ENCODE measurements around the gene PNMT.

Gene PNMT

DNA sequence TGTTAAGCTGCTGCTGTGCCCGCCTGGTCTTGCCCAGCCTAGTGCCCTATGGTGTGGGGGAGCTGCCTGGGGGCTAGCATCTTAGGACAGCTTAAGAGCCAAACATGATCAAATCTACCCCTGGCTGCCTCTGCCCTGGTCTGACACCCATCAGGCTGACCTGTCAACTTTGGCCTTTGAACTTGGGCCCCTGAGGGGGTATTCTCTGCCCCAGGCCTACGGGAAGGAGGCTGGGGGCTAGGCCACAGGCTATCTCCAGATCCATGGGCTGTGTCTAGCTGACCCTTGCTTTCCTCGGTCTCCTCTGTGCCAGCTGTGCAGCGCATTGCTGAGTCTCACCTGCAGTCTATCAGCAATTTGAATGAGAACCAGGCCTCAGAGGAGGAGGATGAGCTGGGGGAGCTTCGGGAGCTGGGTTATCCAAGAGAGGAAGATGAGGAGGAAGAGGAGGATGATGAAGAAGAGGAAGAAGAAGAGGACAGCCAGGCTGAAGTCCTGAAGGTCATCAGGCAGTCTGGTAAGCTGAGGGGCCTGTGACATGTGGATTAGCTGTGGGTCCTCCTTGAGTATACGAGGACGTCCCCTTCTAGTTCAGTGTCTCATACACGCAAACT lies 34.6 kb upstream of the PNMT start:
- no peak for DNase-seq

DNA sequence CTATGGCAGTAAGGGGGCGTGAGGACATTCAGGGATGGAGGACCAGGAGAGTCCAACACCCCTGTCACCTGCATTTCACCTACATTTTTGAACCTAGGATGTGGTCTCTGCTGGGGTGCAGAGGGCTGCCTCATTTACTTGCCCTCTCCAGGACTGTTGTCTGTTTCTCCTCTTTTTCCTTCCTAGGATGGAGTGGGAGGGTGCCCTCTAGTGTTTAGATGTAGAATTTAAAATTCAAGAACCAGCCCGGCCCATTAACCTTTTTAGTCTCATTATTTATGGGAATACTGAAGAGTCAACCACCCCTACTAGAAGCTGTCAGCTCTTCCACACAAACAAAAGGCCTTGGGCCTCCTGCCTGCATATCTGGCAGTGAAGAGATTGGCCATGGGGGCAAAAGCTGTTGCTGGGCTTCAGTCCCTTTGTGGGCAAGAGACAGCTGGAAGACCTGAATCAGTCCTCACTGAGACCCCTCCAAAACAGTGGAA lies 33.8 kb upstream of the PNMT start:
- DNase-seq: peak; percentile 32

DNA sequence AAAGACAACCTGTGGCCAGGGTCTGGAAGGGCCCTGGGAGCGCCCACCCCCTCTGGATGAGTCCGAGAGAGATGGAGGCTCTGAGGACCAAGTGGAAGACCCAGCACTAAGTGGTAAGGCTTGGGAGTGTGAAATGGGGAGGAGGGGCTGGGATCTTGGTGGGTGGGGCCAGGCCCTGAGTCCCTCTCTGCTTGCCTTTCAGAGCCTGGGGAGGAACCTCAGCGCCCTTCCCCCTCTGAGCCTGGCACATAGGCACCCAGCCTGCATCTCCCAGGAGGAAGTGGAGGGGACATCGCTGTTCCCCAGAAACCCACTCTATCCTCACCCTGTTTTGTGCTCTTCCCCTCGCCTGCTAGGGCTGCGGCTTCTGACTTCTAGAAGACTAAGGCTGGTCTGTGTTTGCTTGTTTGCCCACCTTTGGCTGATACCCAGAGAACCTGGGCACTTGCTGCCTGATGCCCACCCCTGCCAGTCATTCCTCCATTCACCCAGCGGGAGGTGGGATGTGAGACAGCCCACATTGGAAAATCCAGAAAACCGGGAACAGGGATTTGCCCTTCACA lies 32.6 kb upstream of the PNMT start:
- no peak for DNase-seq

DNA sequence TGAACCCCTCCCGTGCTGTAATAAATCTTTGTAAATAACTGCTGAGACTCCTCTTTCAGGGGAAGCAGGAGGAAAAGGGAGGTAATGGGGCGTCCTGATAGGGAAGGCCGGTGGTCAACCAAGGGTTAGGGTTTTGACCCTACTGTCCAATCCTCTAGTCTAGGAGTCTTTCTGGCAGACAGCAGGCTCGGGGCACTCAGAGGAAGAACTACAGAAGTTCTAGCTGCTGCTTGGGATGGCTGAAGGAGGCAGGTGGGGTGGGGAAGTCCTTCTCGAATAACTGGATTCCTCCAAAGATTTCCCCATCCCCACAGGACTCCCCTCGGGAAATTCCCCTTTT lies 31.7 kb upstream of the PNMT start:
- no peak for DNase-seq

DNA sequence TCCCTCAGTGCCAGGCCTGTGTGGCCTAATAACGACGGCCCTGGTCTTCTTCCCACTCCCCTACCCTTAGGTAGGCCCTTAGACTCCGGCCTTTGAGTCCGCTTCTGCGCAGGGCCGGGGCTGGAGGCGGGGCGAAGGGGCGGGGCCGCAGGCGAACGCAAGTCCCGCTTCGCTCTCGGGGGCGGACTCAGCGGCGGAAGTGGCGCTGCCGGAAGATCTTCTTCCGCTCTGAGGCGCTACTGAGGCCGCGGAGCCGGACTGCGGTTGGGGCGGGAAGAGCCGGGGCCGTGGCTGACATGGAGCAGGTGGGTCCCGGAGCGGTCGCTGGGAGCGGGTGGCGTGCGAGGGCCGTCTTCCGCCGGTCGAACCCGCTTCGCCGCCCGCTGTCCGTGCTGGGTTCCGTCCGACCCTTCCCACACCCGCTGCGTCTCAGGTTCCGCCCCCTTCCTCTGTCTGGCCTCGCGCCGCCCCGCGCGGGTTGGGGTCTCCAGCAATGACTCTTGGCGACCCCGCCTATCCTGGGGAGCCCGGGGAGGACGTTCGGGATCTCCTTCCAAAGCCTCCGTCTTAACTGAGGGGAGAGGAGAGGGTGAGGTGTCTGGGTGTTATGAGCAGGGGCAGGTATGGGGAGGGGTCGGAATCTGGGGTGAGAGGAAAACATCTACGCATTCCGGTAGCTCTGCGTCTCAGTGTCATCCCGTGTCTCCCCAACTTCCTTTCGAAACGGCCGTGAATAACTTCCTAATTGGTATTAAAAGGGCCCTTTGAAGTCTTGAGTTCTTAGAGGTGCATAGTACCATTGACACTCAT lies 31.1 kb upstream of the PNMT start, which contains the start of gene STARD3:
TSS of gene STARD3 (plus strand) at position 218 of the 810 bp plus-strand sequence. CDS start 16,388 bp downstream, outside the sequence.
- DNase-seq: peak; percentile 85

DNA sequence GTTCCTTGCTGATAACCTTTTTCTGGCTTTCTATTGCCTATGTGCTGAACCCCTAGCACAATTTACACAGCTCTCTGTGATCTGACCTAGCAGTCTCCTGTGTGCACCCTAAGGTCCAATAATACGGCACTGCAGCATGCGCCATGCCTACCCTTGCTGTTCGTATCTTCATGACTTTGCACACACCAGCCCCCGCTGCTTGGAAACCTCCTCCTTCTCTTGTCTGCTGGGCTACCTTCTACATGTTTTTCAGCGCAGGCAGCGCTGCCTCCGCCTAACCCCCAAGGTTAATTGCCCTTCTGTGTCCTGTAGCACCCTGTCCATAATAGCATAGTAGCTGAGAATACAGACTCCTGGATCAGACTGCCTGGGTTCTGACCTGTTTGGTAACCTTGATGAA lies 29.9 kb upstream of the PNMT start:
- DNase-seq: no peak

DNA sequence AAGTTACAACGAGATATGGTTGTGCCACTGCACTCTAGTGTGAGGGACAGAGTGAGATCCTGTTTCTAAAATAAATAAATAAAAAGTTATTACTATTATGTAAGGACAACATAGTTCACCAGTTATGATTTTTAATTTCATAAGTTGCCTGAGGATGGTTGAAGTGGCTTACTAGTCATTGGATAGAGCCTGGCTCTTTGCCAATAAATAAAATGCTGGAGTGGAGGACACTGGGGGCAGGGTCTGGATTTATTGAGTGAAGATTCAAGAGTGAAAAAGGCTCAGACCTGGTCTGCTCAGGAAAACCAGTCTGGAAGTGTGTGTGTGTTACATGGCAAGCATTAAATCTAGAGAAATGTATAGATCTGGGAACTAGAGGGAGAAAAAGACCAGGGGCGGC lies 29.2 kb upstream of the PNMT start:
- no peak for DNase-seq

DNA sequence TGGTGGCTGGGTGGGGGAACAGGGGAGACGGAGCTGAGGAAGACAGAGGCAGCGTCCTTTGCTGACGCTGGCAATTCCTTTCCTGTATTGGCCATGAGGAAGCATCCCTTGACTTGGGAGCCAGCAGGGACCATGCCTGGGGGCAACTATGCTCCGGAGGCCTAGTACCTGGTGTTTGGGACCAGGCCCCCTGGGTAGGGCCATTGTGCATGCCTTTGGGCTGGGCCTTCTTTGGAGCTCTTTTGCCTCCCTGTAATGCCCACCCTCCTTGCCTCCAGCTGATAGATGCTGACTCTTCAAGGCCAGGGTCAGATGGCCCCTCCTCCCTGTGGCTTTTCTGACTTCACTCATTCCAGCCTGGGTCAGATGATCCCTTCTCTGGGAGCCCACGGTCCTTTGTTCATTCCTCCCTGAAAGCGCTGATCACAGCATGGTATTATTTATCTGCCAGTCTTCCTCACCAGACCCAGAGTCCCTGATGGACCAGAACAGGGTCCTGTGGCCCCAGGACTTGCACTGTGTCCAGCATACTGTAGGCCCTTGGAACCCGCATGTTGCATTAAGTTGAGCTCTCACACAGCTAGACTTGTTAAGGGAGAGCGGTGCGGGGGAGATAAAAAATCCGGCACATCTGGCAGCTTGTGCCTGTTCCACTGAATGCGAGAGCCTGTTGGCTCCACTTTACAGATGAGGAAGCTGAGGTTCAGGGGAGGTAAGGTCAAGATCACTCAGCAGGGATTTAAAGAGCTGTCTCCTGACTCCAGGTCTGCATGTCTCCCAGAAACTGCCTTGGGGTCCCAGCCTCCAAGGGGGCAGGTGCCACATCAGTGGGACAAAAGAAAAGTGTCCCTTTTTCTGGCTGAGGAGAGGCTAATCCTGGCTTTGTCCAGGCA lies 28.4 kb upstream of the PNMT start:
- no peak for DNase-seq

DNA sequence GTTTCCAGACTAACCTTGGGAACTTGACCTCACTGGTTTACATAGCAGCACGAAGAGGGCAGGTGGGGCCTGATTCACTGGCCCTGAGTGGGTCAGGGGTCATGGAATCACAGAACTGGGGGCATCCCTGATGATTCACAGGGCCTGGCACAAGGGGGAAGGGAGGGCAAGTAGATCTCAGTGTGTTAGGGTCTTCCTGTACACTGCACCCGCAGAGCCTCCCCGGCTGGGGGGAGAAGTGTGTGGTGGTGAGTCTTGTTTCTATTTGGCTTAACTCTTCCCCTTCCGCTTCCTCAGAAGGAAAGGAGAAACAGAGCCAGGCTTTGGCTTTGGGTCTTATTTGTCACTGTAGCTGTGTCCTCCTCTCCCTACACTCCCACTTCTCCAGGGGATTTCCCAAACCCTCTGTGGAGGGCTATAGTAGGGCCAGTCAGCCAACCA lies 27.6 kb upstream of the PNMT start:
- no peak for DNase-seq

DNA sequence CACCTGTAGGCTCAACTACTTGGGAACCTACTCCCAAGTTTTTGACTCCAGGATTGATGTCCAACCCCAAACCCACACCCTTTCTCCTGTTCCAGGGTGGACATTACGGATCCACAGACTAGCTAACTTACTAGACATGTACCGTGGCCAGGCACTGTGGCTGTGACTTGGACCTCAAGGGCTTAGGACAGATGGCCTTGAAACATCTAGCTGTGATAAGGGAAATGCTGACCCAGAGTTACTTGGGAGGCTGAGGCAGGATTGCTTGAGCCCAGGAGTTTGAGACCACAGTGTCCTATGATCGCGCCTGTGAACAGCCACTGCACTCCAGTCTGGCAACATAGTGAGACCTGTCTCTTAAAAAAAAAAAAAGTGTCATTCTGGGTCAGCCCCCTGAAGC lies 27.2 kb upstream of the PNMT start:
- no peak for DNase-seq

DNA sequence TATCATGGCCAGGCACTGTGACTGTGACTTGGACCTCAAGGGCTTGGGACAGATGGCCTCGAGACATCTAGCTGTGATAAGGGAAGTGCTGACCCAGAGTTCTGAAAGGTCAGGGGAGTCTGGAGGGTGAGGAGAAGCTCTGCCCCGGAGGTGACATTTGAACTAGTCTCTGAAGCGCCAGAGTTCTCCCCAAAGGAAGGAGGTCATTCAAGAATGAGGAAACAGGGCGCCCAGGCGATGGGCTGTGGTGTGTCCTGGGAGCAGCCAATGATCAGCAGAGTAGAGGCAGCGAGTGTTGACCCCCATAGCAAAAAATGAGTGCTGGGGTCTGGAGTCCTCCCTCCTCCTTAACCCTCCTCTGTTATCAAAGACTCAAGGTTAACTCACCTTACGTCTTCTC lies 26.4 kb upstream of the PNMT start:
- no peak for DNase-seq

DNA sequence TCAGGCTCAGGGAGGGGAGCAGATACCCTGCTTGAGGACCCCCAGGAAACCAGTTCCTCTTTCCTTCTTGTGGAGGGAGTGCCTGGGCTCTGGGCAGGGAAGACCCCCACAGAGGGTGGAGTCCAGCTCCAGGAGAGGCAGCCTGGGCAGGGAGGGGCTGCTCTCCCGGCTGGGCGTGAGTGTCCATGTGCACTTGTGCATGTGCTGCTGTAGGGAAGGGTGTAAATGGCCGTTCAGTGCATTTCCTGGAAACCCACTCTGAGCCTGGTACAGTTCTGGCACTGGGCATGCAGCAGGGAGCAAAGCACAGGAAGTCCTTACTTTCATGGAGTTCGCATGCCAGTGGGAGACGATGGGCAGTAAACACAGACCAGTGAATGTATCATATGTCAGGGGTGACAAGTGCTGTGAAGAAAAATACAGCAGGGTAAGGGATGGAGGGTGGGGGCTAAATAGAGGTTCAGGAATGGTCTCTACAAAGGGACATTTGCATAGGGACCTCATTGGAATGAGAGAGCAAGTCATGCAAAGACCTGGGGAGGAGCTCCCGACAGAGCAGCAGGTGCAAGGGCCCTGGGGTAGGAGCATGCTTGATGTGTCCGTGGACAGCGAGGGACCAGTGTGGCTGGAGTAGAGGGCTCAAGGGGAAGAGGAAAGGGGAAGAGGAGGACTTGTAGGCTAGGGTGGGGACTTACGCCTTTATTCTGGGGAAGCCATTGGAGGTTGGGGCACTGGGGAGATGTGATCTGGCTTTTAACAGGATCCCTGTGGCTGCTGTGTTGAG lies 25.8 kb upstream of the PNMT start:
- DNase-seq: no peak

DNA sequence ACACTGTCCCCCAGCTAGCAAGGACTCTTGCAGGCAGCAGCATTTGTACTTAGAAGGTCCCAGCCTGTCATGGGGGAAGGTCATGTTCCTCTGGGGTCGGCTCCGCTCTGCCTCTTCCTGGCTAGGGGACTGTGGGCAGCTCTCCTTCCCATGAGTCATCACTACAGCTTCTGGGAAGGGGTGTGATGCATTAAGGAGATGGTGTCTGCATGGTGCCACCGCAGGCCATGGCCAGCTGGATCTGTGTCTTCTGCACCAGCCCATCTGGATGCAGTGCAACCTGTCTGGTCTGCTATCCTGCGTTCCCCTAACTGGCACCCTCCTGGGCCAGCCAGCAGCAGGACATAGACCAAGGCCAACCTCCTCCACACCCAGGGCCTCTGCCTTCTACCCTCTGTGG lies 25.0 kb upstream of the PNMT start:
- DNase-seq: no peak

DNA sequence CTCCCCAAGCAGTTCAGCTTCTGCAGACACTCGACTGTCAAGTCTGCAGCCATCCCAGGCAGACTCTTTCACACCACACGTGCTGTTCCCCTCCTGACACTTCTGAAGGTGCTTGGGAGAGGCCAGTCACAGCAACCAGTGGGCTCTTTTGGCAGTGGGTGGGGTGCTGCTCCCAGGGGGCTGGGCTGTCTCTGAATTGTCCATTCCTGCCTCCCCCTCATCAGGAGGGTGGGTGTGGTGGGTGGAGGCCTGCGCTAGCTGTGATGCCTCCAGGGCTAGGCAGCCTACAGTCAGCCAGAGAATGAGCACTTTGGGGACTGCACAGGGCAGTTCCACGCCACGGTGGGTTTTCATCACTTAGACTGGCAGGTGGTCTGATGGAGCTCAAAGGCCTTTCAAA lies 21.0 kb upstream of the PNMT start:
- DNase-seq: no peak

DNA sequence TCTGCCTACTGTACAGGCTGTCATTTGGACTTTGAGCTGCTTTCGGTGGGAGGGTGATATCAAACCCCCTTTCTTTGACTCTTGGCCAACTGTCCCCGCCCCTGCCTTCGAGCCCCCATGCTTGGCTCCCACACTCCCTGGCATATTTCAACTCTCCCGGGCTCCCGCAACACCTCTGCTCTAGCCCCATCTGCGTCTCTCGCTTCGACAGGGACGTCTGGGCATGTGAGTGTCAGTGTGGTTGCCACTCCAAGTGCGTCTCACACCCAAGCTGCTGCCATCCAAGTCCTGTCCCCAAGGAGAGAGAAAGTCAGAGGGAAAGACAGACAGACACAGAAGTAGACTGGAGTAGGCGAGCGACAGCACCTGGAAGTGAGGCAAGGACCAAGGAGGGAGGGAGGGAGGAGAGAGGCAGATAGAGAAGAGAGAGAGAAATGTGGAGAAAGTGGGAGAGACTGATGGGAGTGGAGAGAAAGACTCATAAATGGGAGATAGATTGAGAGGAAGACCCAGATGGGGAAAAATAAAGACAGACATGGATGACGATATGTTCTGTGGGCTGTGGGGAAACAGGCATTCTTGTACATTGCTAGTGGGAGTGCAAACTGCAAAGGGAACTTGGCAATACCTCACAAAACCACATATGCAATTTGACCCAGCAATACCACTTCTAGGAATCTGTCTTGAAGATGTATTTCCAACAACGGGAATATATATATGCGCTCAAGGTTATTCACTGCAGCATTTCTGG lies 19.5 kb upstream of the PNMT start:
- peak; percentile 85 for DNase-seq

DNA sequence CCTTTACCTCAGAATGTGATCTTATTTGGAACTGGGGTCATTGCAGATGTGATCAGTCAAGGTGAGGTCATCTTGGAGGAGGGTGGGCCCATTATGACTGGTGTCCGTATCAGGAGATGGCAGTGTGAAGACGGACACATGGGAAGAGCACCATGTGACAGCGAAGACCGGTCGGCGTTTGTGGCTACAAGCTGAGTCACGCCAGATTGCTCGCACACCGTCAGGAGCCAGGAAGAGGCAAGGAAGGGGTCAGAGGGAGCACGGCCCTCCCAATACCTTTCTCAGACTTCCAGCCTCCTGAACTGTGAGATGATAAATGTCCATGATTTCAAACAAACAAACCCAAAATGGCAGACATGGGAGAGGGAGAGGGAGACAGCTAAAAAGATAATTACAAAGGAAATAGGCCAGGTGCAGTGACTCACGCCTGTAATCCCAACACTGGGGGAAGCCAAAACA lies 18.1 kb upstream of the PNMT start:
- DNase-seq: no peak

DNA sequence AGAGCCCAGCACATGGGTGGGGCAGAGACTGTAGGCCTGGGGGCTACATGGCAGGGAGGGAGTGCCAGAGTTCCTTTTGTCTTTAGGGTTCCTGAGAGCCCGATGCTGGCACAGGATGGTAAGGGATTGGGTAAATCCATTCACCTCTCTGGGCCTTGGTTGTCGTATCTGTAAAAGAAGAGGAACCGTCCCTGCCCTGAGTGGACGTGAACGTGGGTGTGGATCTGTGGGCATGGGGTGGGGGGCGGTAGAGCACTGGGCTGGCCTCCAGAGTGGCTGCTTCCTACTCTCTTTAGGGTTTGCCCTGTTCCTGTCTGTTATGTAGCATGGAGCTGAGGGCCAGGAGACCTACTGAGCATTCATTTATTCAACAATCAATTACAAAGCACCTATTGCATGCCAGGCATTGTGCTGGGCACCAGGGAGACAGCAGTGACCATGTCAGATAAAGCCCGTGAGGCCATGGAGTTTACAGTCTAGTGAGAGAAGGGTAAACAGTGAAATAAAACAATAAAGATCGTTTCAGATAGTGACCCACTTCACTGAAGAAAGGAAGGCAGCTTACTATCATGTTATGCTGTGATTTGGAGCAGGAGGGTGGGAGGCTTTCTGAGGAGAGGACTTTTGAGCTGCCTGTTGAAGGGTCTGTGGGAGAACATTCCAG lies 16.2 kb upstream of the PNMT start:
- no peak for DNase-seq

DNA sequence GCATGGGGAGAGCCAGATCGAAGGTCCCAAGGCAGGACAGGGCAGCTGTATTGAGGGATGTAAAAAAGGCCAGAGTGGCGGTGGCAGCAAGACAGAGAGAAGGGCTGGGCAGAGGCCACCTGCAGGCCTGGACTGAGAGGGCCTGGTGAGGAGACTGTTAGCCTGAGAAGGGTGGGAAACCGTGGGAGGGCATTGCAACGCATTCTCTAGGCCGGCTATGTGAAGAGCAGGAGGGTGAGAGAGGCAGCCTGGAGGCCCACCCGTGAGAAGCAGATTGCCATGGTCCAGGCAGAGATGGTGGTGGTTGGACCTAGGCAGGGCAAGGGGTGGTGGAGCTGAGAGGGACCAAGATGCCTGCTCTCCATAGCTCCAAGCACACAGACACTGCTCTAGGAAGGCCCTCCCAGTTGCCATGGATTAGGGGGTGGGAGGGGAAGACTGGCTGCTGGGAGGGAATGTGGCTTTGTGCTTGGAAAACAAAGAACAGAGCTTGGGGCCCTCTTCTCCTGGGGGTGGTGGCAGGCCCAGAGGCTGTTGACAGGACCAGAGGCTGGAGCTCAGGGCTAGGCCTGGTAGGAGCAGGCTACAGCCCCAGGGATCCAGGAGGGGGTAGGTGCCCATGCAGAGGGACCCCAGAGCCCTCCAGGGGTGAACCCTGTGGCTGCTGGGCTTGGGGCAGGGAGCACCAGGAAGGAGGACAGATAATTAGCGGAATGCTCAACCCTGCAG lies 15.5 kb upstream of the PNMT start:
- no peak for DNase-seq

DNA sequence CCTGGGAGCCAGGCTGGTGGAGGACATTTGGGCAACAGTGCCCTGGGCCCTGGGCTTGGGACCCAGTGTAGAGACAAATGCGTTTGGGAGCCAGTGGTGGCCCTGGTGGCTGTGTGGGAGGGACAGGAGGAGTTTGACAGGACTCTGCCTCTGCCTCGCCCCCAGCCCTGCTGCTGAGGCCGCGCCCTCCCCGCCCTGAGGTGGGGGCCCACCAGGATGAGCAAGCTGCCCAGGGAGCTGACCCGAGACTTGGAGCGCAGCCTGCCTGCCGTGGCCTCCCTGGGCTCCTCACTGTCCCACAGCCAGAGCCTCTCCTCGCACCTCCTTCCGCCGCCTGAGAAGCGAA lies 15.0 kb upstream of the PNMT start:
- no peak for DNase-seq

All from fibroblast of skin of abdomen (primary cell).